Breast epithelium (tissue), 3 donors: ENCODE results near the gene BARX1.

ENCODE experiments used
- CTCF ChIP-seq, 3 donors: fragments of 450-650 bp; IDR thresholded peaks; one replicate each; pipeline ENCODE4 v1.5.1; 2016 to 2017; ENCODE audit warnings: antibody characterized with exemption in 3 of 3, mild to moderate bottlenecking in 3 of 3, moderate library complexity in 3 of 3
- POLR2A ChIP-seq: fragments of 450-650 bp; IDR thresholded peaks from one replicate; pipeline ENCODE4 v1.6.1; 2016; ENCODE audit warnings: antibody characterized with exemption, mild to moderate bottlenecking, moderate library complexity

- TF ChIP-seq POLR2A (no peak), CTCF (IDR thresholded peaks at IDR 0.05) (no peak)
Measured at GRCh38 chr9:93949073-93949693, 6.0 kb downstream of the BARX1 start.
